ENCODE data around the gene USP10. TPM values are rescaled to one million over a fixed set of nuclear protein-coding genes. Genes with fewer than 3 reads are reported as not detected.

USP10 gene
- total RNA-seq, 2 experiments from 2014 or later, result 105 to 108 TPM

GRCh38 chr16:84675423-84675822 is 24.4 kb upstream of the USP10 start:
- H3K27me3 Mint-ChIP-seq, result peaks cover 1% of the 10 kb centered on the region
- H3K36me3 Mint-ChIP-seq, result no peaks in the 10 kb centered on the region
- ChIA-PET CTCF (interaction anchor here (4.4 kb wide), 1 partner anchor 62 kb away, joined by 57 read pairs; no protein-coding TSS in a partner anchor), POLR2A (no interaction called here)
- no peak overlapping the region for H3K4me3 Mint-ChIP-seq
- intact Hi-C loops (cut with micrococcal nuclease), result no loop called here
- no peak overlapping the region for H3K27ac Mint-ChIP-seq
- no peaks in the 10 kb centered on the region for H3K9me3 Mint-ChIP-seq
- DNase-seq, result no peak
- H3K4me1 Mint-ChIP-seq (ENCODE audit: low read depth), result peaks cover 1% of the 10 kb centered on the region

GRCh38 chr16:84675884-84676283 is 23.9 kb upstream of the USP10 start:
- CTCF ChIA-PET, result no interaction called here
- no peak overlapping the region for H3K27ac Mint-ChIP-seq
- intact Hi-C loops (cut with micrococcal nuclease), result no loop called here
- H3K9me3 Mint-ChIP-seq, result no peaks in the 10 kb centered on the region
- H3K27me3 Mint-ChIP-seq, result peaks cover 1% of the 10 kb centered on the region
- DNase-seq, result no peak
- H3K4me1 Mint-ChIP-seq (ENCODE audit: low read depth), result peaks cover 1% of the 10 kb centered on the region
- POLR2A ChIA-PET, result no interaction called here
- H3K36me3 Mint-ChIP-seq, result no peaks in the 10 kb centered on the region
- no peak overlapping the region for H3K4me3 Mint-ChIP-seq

- Mint-ChIP-seq H3K27ac (no peak overlapping the region), H3K9me3 (no peaks in the 10 kb centered on the region), H3K4me3 (no peak overlapping the region), H3K36me3 (no peaks in the 10 kb centered on the region), H3K27me3 (peaks cover 1% of the 10 kb centered on the region), H3K4me1 (ENCODE audit: low read depth) (peaks cover 1% of the 10 kb centered on the region)
- DNase-seq, result no peak
- POLR2A ChIA-PET, result no interaction called here
- intact Hi-C loops (cut with micrococcal nuclease), result no loop called here
- CTCF ChIA-PET, result no interaction called here
Measured at GRCh38 chr16:84677017-84677803, 22.6 kb upstream of the USP10 start.

- peaks cover 1% of the 10 kb centered on the region for H3K27me3 Mint-ChIP-seq
- H3K36me3 Mint-ChIP-seq, result no peaks in the 10 kb centered on the region
- H3K27ac Mint-ChIP-seq, result no peak overlapping the region
- ChIA-PET CTCF (no interaction called here), POLR2A (no interaction called here)
- no peak for DNase-seq
- no peaks in the 10 kb centered on the region for H3K9me3 Mint-ChIP-seq
- H3K4me3 Mint-ChIP-seq, result no peak overlapping the region
- no peaks in the 10 kb centered on the region for H3K4me1 Mint-ChIP-seq (ENCODE audit: low read depth)
- intact Hi-C loops (cut with micrococcal nuclease), result no loop called here
Measured at GRCh38 chr16:84677849-84678248, 22.0 kb upstream of the USP10 start.

GRCh38 chr16:84678541-84678940 is 21.3 kb upstream of the USP10 start:
- intact Hi-C loops (cut with micrococcal nuclease), result no loop called here
- no peak for DNase-seq
- H3K4me1 Mint-ChIP-seq (ENCODE audit: low read depth), result no peaks in the 10 kb centered on the region
- no peak overlapping the region for H3K27ac Mint-ChIP-seq
- no peak overlapping the region for H3K4me3 Mint-ChIP-seq
- H3K27me3 Mint-ChIP-seq, result peaks cover 2% of the 10 kb centered on the region
- no peaks in the 10 kb centered on the region for H3K9me3 Mint-ChIP-seq
- H3K36me3 Mint-ChIP-seq, result no peaks in the 10 kb centered on the region
- ChIA-PET CTCF (interaction anchor here (0.7 kb wide), 1 partner anchor 273 kb away, joined by 3 read pairs; no protein-coding TSS in a partner anchor), POLR2A (interaction anchor here (0.6 kb wide), 1 partner anchor 682 kb away, joined by 3 read pairs; no protein-coding TSS in a partner anchor)

- CTCF ChIA-PET, result interaction anchor here (1.7 to 1.8 kb wide), 2 partner anchors 8 to 46 kb away, joined by 5 to 10 read pairs; no protein-coding TSS in a partner anchor
- H3K4me1 Mint-ChIP-seq (ENCODE audit: low read depth), result no peaks in the 10 kb centered on the region
- intact Hi-C loops (cut with micrococcal nuclease), result no loop called here
- H3K27ac Mint-ChIP-seq, result no peak overlapping the region
- no peaks in the 10 kb centered on the region for H3K9me3 Mint-ChIP-seq
- DNase-seq, result no peak
- no peaks in the 10 kb centered on the region for H3K36me3 Mint-ChIP-seq
- H3K27me3 Mint-ChIP-seq, result peaks cover 7% of the 10 kb centered on the region
- POLR2A ChIA-PET, result no interaction called here
- H3K4me3 Mint-ChIP-seq, result no peak overlapping the region
Measured at GRCh38 chr16:84680165-84680842, 19.5 kb upstream of the USP10 start.

- Mint-ChIP-seq H3K4me3 (no peak overlapping the region), H3K27ac (no peak overlapping the region), H3K36me3 (no peaks in the 10 kb centered on the region), H3K9me3 (no peaks in the 10 kb centered on the region), H3K4me1 (ENCODE audit: low read depth) (no peaks in the 10 kb centered on the region), H3K27me3 (peaks cover 7% of the 10 kb centered on the region)
- POLR2A ChIA-PET, result no interaction called here
- intact Hi-C loops (cut with micrococcal nuclease), result no loop called here
- DNase-seq, result no peak
- CTCF ChIA-PET, result interaction anchor here (1.7 to 1.8 kb wide), 2 partner anchors 9 to 45 kb away, joined by 5 to 10 read pairs; no protein-coding TSS in a partner anchor
Measured at GRCh38 chr16:84680843-84681629, 18.8 kb upstream of the USP10 start.

GRCh38 chr16:84683691-84684591 is 15.9 kb upstream of the USP10 start:
- Mint-ChIP-seq H3K4me1 (ENCODE audit: low read depth) (no peaks in the 10 kb centered on the region), H3K9me3 (no peaks in the 10 kb centered on the region), H3K4me3 (no peak overlapping the region), H3K36me3 (no peaks in the 10 kb centered on the region), H3K27ac (no peak overlapping the region), H3K27me3 (peaks cover 9% of the 10 kb centered on the region)
- POLR2A ChIA-PET, result no interaction called here
- DNase-seq, result no peak
- intact Hi-C loops (cut with micrococcal nuclease), result no loop called here
- CTCF ChIA-PET, result interaction anchor here (1.2 to 2.6 kb wide), 3 partner anchors 11 to 54 kb away, joined by 4 to 11 read pairs (median 7); no protein-coding TSS in a partner anchor

- no peaks in the 10 kb centered on the region for H3K36me3 Mint-ChIP-seq
- intact Hi-C loops (cut with micrococcal nuclease), result no loop called here
- POLR2A ChIA-PET, result no interaction called here
Measured at GRCh38 chr16:84684592-84684965, 15.2 kb upstream of the USP10 start.

GRCh38 chr16:84685210-84685609 is 14.6 kb upstream of the USP10 start:
- no peak overlapping the region for H3K4me3 Mint-ChIP-seq
- POLR2A ChIA-PET, result no interaction called here
- H3K9me3 Mint-ChIP-seq, result no peaks in the 10 kb centered on the region
- no peaks in the 10 kb centered on the region for H3K4me1 Mint-ChIP-seq (ENCODE audit: low read depth)
- intact Hi-C loops (cut with micrococcal nuclease), result no loop called here
- no peak overlapping the region for H3K27ac Mint-ChIP-seq
- no peak for DNase-seq
- no peaks in the 10 kb centered on the region for H3K36me3 Mint-ChIP-seq
- CTCF ChIA-PET, result interaction anchor here (2.3 to 2.6 kb wide), 2 partner anchors 13 to 53 kb away, joined by 7 to 11 read pairs; no protein-coding TSS in a partner anchor
- peaks cover 9% of the 10 kb centered on the region for H3K27me3 Mint-ChIP-seq

More at GRCh38 chr16:84684592-84684965, 15.2 kb upstream of the USP10 start:
- Mint-ChIP-seq H3K9me3 (no peaks in the 10 kb centered on the region), H3K4me3 (no peak overlapping the region), H3K4me1 (ENCODE audit: low read depth) (no peaks in the 10 kb centered on the region), H3K27ac (no peak overlapping the region), H3K27me3 (peaks cover 9% of the 10 kb centered on the region)
- CTCF ChIA-PET, result interaction anchor here (2.3 to 2.6 kb wide), 2 partner anchors 12 to 54 kb away, joined by 7 to 11 read pairs; no protein-coding TSS in a partner anchor
- no peak for DNase-seq

- CTCF ChIA-PET, result interaction anchor here (0.6 to 2.3 kb wide), 4 partner anchors 14 to 558 kb away, joined by 3 to 11 read pairs (median 4); no protein-coding TSS in a partner anchor
- POLR2A ChIA-PET, result interaction anchor here (1.1 kb wide), 1 partner anchor 14 kb away, joined by 3 read pairs; no protein-coding TSS in a partner anchor
- no peaks in the 10 kb centered on the region for H3K9me3 Mint-ChIP-seq
- no peak overlapping the region for H3K4me3 Mint-ChIP-seq
- intact Hi-C loops (cut with micrococcal nuclease), result no loop called here
- H3K36me3 Mint-ChIP-seq, result no peaks in the 10 kb centered on the region
- H3K27me3 Mint-ChIP-seq, result peaks cover 9% of the 10 kb centered on the region
- H3K4me1 Mint-ChIP-seq (ENCODE audit: low read depth), result no peaks in the 10 kb centered on the region
- H3K27ac Mint-ChIP-seq, result no peak overlapping the region
- no peak for DNase-seq
Measured at GRCh38 chr16:84686707-84687298, 13.0 kb upstream of the USP10 start.
